HepG2 (cell line): Measurements from ENCODE around the gene PTGR2. TPM values are rescaled to one million over a fixed set of nuclear protein-coding genes. Genes with fewer than 3 reads are reported as not detected.

Experiments
- ATAC-seq: fragments of 200-7000 bp; cut with Tn5 transposase; 3 replicates; pipeline ENCODE4 v1.9.1; 2020; ENCODE audit warnings: mild to moderate bottlenecking, moderate library complexity
- BruUV-seq: library from RNA; stranded (reverse); fragments of 400-500 nt; replicated peaks from 2 replicates; lab custom pipeline; 2021; lab: Mats Ljungman, UMichigan
- CTCF ChIA-PET: fragments of 300-600 bp; formaldehyde crosslinking; extraction: SDS; loops from one replicate; lab custom pipeline; 2021; ENCODE audit warnings: low total read pairs, inconsistent platforms, low intra/inter-chr PET ratio; lab: Yijun Ruan, JAX
- POLR2A ChIA-PET: fragments of 350-600 bp; sonication (Branson Sonifier 250); formaldehyde crosslinking; loops from one replicate; lab custom pipeline; 2020; ENCODE audit warnings: antibody characterized with exemption, inconsistent platforms; lab: Yijun Ruan, JAX
- DNase-seq: peaks from one replicate; pipeline ENCODE4 v3.0.0-alpha.2; 2015; ENCODE audit warnings: low spot score
- FAIRE-seq: peaks from 3 replicates; lab custom pipeline; 2011; peaks lifted over from hg19 to GRCh38; lab: Jason Lieb, UNC
- H2AFZ ChIP-seq: one replicate; pipeline ENCODE4 v1.6.1; 2011; ENCODE audit warnings: low read length, inconsistent platforms
- H3K27ac ChIP-seq: fragments of 300-600 bp; 3 replicates; pipeline ENCODE4 v1.8.0; 2011; ENCODE audit warnings: mixed run types, mild to moderate bottlenecking, mixed read lengths, low read length, inconsistent platforms; ENCODE audit not compliant: insufficient read depth; ENCODE audit errors: extremely low read length
- H3K27me3 ChIP-seq, 2 experiments: fragments of 200-600 bp in 1 of 2; 2 replicates in 1 of 2; 3 replicates in 1 of 2; pipeline versions ENCODE4 v1.6.0 to v1.8.0; 2011; ENCODE audit warnings: low read length in 2 of 2, mild to moderate bottlenecking in 2 of 2, moderate library complexity in 2 of 2, inconsistent platforms in 1 of 2; ENCODE audit not compliant: insufficient read depth in 2 of 2, control insufficient read depth in 1 of 2
- H3K36me3 ChIP-seq, 2 experiments: fragments of 200-600 bp in 1 of 2; replicated peaks in 1 of 2; 2 replicates in 1 of 2; 3 replicates in 1 of 2; pipeline versions ENCODE4 v1.5.1 to v1.8.0; 2011; ENCODE audit warnings: low read length in 2 of 2, inconsistent platforms in 1 of 2; ENCODE audit not compliant: insufficient read depth in 2 of 2, control insufficient read depth in 1 of 2
- H3K4me1 ChIP-seq: 2 replicates; pipeline ENCODE4 v1.5.1; 2012; ENCODE audit warnings: low read length, inconsistent platforms; ENCODE audit not compliant: insufficient read depth
- H3K4me2 ChIP-seq: 2 replicates; pipeline ENCODE4 v1.6.0; 2011; ENCODE audit warnings: low read depth, low read length, inconsistent platforms
- H3K4me3 ChIP-seq, 3 experiments: fragments of 200-600 bp in 1 of 3; sonication (generic), shearing (Covaris generic) in 1 of 3; replicated peaks in 1 of 3; 2 replicates each; pipeline ENCODE4 v1.5.1; 2011 to 2016; ENCODE audit warnings: low read length in 3 of 3, inconsistent platforms in 2 of 3, low read depth in 2 of 3, mild to moderate bottlenecking in 2 of 3, control low read depth in 1 of 3, mixed read lengths in 1 of 3; ENCODE audit not compliant: insufficient read depth in 1 of 3
- H3K79me2 ChIP-seq: one replicate; pipeline ENCODE4 v1.6.1; 2011; ENCODE audit warnings: low read length, inconsistent platforms; ENCODE audit not compliant: insufficient read depth
- H3K9ac ChIP-seq: 2 replicates; pipeline ENCODE4 v1.6.0; 2011; ENCODE audit warnings: mild to moderate bottlenecking, low read depth, low read length, inconsistent platforms; ENCODE audit not compliant: insufficient read depth
- H3K9me3 ChIP-seq: 2 replicates; pipeline ENCODE4 v1.5.1; 2012; ENCODE audit warnings: mild to moderate bottlenecking, low read length
- H4K20me1 ChIP-seq: 2 replicates; pipeline ENCODE4 v1.6.0; 2011; ENCODE audit warnings: inconsistent platforms, mild to moderate bottlenecking, low read length, moderate library complexity; ENCODE audit not compliant: insufficient read depth
- ARID5B ChIP-seq: IDR thresholded peaks from 2 replicates; pipeline ENCODE4 v1.4.0; 2020; ENCODE audit warnings: mild to moderate bottlenecking, missing genetic modification reagents
- CBX1 ChIP-seq: IDR thresholded peaks from one replicate; pipeline ENCODE4 v1.6.1; 2016; ENCODE audit warnings: antibody characterized with exemption, low read depth
- CENPBD1 ChIP-seq: sonication (generic); formaldehyde crosslinking; IDR thresholded peaks from 2 replicates; pipeline ENCODE4 v1.8.0; 2022; ENCODE audit warnings: missing genetic modification reagents, low read depth, mild to moderate bottlenecking, borderline replicate concordance
- CREB1 ChIP-seq, 2 experiments: fragments of 450-650 bp in 1 of 2; IDR thresholded peaks; 2 replicates each; pipeline ENCODE4 v1.6.1; 2016 to 2017; ENCODE audit warnings: control low read depth in 1 of 2, mild to moderate bottlenecking in 1 of 2, missing compliant biosample characterization in 1 of 2, missing genetic modification characterization in 1 of 2
- CTCF ChIP-seq: sonication (generic); formaldehyde crosslinking; IDR thresholded peaks from 2 replicates; pipeline ENCODE4 v1.5.0; 2020; ENCODE audit warnings: mild to moderate bottlenecking, missing genetic modification reagents, moderate library complexity
- GATAD2A ChIP-seq: IDR thresholded peaks from 2 replicates; pipeline ENCODE4 v1.6.1; 2016
- RARA ChIP-seq: IDR thresholded peaks from 2 replicates; pipeline ENCODE4 v1.6.1; 2016; ENCODE audit warnings: missing genetic modification reagents, missing compliant biosample characterization
- STAG1 ChIP-seq: sonication (generic); formaldehyde crosslinking; IDR thresholded peaks from 2 replicates; pipeline ENCODE4 v1.4.0; 2020; ENCODE audit warnings: missing genetic modification reagents
- ZNF205 ChIP-seq: IDR thresholded peaks from 2 replicates; pipeline ENCODE4 v1.6.1; 2018; ENCODE audit warnings: missing biosample characterization, missing genetic modification reagents
- ZNF232 ChIP-seq: sonication (generic); formaldehyde crosslinking; IDR thresholded peaks from 2 replicates; pipeline ENCODE4 v1.4.0; 2020; ENCODE audit warnings: missing genetic modification reagents, borderline replicate concordance
- ZNF703 ChIP-seq: sonication (generic); formaldehyde crosslinking; IDR thresholded peaks from 2 replicates; pipeline ENCODE4 v1.5.1; 2020; ENCODE audit warnings: missing genetic modification reagents, mild to moderate bottlenecking, moderate library complexity, borderline replicate concordance
- ZSCAN31 ChIP-seq: sonication (generic); formaldehyde crosslinking; IDR thresholded peaks from 2 replicates; pipeline ENCODE4 v1.5.0; 2020; ENCODE audit warnings: low read depth, mild to moderate bottlenecking, missing genetic modification reagents
- ZXDC ChIP-seq: sonication (generic); formaldehyde crosslinking; IDR thresholded peaks from 2 replicates; pipeline ENCODE4 v1.5.0; 2020; ENCODE audit warnings: mild to moderate bottlenecking, missing genetic modification reagents
- WGBS: methylation state at CpG from one replicate; pipeline ENCODE4 v1.1.6; 2017; ENCODE audit warnings: low lambda C conversion rate; 5-methylcytosine and 5-hydroxymethylcytosine counted together
- in situ Hi-C: cut with HindIII; loops from 2 replicates; pipeline ENCODE4 v1.10.0; 2017; ENCODE audit warnings: low pct_unique_long_range_greater_than_20kb; ENCODE audit not compliant: extremely low pct_ligation_motif_present
- intact Hi-C: fragments of 100-400 bp; cut with micrococcal nuclease; formaldehyde crosslinking; loops from one replicate; pipeline ENCODE4 v1.10.0; 2022; ENCODE audit not compliant: unreplicated experiment
- polyA plus RNA-seq, 8 experiments: library from polyadenylated mRNA; depleted of rRNA in 3 of 8; stranded (reverse) in 7 of 8; unstranded in 1 of 8; fragments of >200 nt; fragmentation: Illumina TruSeq in 4 of 8; extraction: Trizol in 4 of 8; gene quantifications; 2 replicates each; pipeline versions ENCODE4 v1.2.1 to v1.2.3, GENCODE V29; 2011 to 2016; ENCODE audit warnings: low read depth in 4 of 8, missing spikeins in 1 of 8, mixed read lengths in 1 of 8; ENCODE audit not compliant: insufficient read depth in 1 of 8
- total RNA-seq, 5 experiments: library from RNA; depleted of rRNA; stranded (reverse); fragments of >200 nt; fragmentation: Illumina TruSeq; extraction: Trizol; gene quantifications; 2 replicates each; pipeline ENCODE4 v1.2.3, GENCODE V29; 2016; ENCODE audit warnings: low read depth in 1 of 5

PTGR2 gene
- total and polyA plus RNA-seq, 2 of the 13 experiments (the other 11 are each of a cell fraction or from before 2014, with no cell fraction given) = 3.0 to 4.3 TPM

- in situ Hi-C loops = loop anchor here (5.0 to 10.0 kb wide), 2 partner anchors 75 to 102 kb away; no protein-coding TSS in a partner anchor
- intact Hi-C loops = no loop called here
- no TSS peak for BruUV-seq
- Histone ChIP-seq H3K79me2 (no peaks in the 10 kb centered on the region), H3K4me3 (no peak overlapping the region), H3K36me3 (no peaks in the 10 kb centered on the region), H3K9ac (no peak overlapping the region), H3K9me3 (no peaks in the 10 kb centered on the region), H4K20me1 (no peaks in the 10 kb centered on the region), H3K4me1 (peaks cover 42% of the 10 kb centered on the region), H3K27ac (no peak overlapping the region), H3K4me2 (peak overlapping the region; percentile 25; the same call in 1 of the 2 replicates), H3K27me3 (peaks cover 0 to 2% of the 10 kb centered on the region in 2 experiments; a peak in 2 of 5 replicates), H2AFZ (no peak overlapping the region)
- POLR2A ChIA-PET = interaction anchor here (0.6 to 10.7 kb wide), 4 partner anchors 9 to 58 kb away, joined by 3 to 105 read pairs (median 4); partner anchors contain the start of genes PTGR2 and ZNF410
- FAIRE-seq = no peak
- 19% methylated on average over 9 of the region's 9 CpGs for WGBS
- DNase-seq = peak; percentile 45
- peak; percentile 31; the same call in 2 of the 3 replicates for ATAC-seq
- CTCF ChIA-PET = no interaction called here
- 0 out of 2 replicates have a peak, but pooled peaks have one; percentile 15 for TF ChIP-seq GATAD2A (CRISPR knock-in tag)
- no peak for TF ChIP-seq ZNF232 (CRISPR knock-in tag)
- no peak for TF ChIP-seq ZSCAN31 (CRISPR knock-in tag)
- peak; percentile 27 for TF ChIP-seq STAG1
- TF ChIP-seq ZNF205 (CRISPR knock-in tag) = no peak
- TF ChIP-seq CBX1 = no peak
- TF ChIP-seq ZNF703 (CRISPR knock-in tag) = no peak
- 0 out of 2 replicates have a peak, but pooled peaks have one; percentile 20 for TF ChIP-seq CTCF
- 0 out of 2 replicates have a peak, but pooled peaks have one; percentile 20 for TF ChIP-seq CREB1 (IDR thresholded peaks at IDR 0.05)
- TF ChIP-seq CREB1 (CRISPR knock-in tag; IDR thresholded peaks at IDR 0.05) = no peak
- TF ChIP-seq ARID5B = peak; percentile 66
- peak; percentile 74 for TF ChIP-seq RARA (CRISPR knock-in tag)
- TF ChIP-seq ZXDC (CRISPR knock-in tag) = no peak
- no peak for TF ChIP-seq CENPBD1 (CRISPR knock-in tag)
Measured at GRCh38 chr14:73829526-73830431, 21.9 kb upstream of the PTGR2 start.
